ENCODE data around the gene DNAJC1. TPM values are rescaled to one million over a fixed set of nuclear protein-coding genes. Genes with fewer than 3 reads are reported as not detected.
A peak's percentile ranks its signal among the peaks of the same experiment; 100 is the strongest.

Gene DNAJC1
- total RNA-seq, 5 donors from 2014 or later (not counting 1 experiment from before 2014, with no cell fraction given) = 12.8 to 23.1 (median 16.7) TPM

DNA sequence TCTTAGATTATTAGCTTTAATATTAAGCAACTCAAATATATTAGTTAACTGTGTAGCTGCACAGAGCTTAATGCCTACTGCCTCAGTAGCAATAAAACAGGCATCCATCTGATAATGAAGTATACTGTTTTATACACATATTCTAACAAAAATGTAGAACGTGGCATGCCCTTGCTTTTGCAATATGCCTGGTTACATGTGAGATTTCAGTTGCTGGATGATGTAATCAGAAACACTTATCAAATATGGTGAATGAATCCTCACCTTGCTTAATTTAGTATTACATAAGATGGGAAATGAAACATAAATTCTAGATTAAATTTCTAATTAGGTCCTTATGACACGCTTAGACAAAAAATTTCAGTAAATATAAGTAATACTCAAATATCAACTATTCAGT lies 8.0 kb downstream of the DNAJC1 start:
- H3K4me3 ChIP-seq (ENCODE audit: control insufficient read depth in 1 of 2, extremely low read depth in 1 of 2, low read length in 1 of 2) = no peak overlapping the region
- H3K36me3 ChIP-seq (ENCODE audit: control insufficient read depth in 2 of 2, extremely low read depth in 1 of 2, insufficient read depth in 1 of 2, low read length in 1 of 2) = no peaks in the 10 kb centered on the region
- POLR2A ChIA-PET = interaction anchor here in 1 of 2 donors (0.5 kb wide), 1 partner anchor 1297 kb away, joined by 7 read pairs; no protein-coding TSS in a partner anchor
- Mint-ChIP-seq H3K36me3 (no peaks in the 10 kb centered on the region), H3K27ac (no peak overlapping the region), H3K4me3 (no peak overlapping the region), H3K9me3 (no peaks in the 10 kb centered on the region), H3K27me3 (no peaks in the 10 kb centered on the region), H3K4me1 (peaks cover 23 to 33% (median 31%) of the 10 kb centered on the region in 3 donors)
- H3K4me1 ChIP-seq (ENCODE audit: control insufficient read depth in 1 of 2, extremely low read depth in 1 of 2, insufficient read depth in 2 of 2, low read length in 2 of 2) = peaks cover 3 to 4% of the 10 kb centered on the region in 2 experiments
- no peaks in the 10 kb centered on the region for H3K9me3 ChIP-seq
- CTCF ChIA-PET = interaction anchor here (0.6 to 1.0 kb wide), 4 partner anchors 8 to 1166 kb away, joined by 3 to 5 read pairs (median 4); partner anchors contain the start of gene DNAJC1 (in 1 of the 2)
- no peak for DNase-seq
- no peak overlapping the region for H3K27ac ChIP-seq (ENCODE audit: low read length)
- ATAC-seq (replicated peaks in 1 of 4) = no peak
- no CpG with 5 or more reads among the region's 2 CpGs for WGBS (ENCODE audit: insufficient coverage)
- no peaks in the 10 kb centered on the region for H3K27me3 ChIP-seq (replicated peaks in 1 of 2; ENCODE audit: control insufficient read depth in 2 of 2, extremely low read depth in 1 of 2, insufficient read depth in 2 of 2, low read length in 1 of 2)

DNA sequence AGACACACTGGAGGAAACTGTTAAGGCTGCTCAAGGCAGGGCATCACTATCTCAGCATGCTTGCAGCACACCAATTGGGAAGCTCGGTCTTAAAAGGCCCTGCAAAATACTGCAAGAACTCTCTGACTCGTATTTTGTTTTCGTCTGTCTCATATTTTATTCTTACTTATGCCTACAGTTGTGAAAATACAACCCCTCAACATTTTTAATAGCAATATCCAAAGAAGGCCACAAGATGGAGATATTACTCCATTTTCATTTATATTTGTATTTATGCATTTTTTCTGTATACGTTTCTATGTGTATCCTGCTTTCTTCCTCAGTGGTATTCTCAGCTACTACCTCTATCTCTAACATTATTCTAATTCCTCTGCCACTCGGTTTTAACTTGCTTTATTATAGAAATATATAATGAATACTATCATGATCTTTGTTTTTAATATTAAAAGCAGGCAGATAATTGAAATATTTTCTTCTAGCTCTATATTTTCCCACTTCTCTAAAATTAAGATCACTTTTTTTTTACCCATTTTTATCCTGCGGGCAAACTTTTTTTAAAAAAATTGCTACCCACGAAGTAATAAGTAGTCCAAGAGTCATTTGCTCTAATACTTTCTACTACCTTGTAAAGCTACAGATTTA lies 10.0 kb downstream of the DNAJC1 start:
- peaks cover 13 to 26% (median 24%) of the 10 kb centered on the region in 3 donors for H3K4me1 Mint-ChIP-seq
- Histone ChIP-seq H3K36me3 (ENCODE audit: control insufficient read depth in 2 of 2, extremely low read depth in 1 of 2, insufficient read depth in 1 of 2, low read length in 1 of 2) (no peaks in the 10 kb centered on the region), H3K27ac (ENCODE audit: low read length) (no peak overlapping the region), H3K4me3 (ENCODE audit: control insufficient read depth in 1 of 2, extremely low read depth in 1 of 2, low read length in 1 of 2) (no peak overlapping the region), H3K9me3 (no peaks in the 10 kb centered on the region), H3K27me3 (replicated peaks in 1 of 2; ENCODE audit: control insufficient read depth in 2 of 2, extremely low read depth in 1 of 2, insufficient read depth in 2 of 2, low read length in 1 of 2) (no peaks in the 10 kb centered on the region), H3K4me1 (ENCODE audit: control insufficient read depth in 1 of 2, extremely low read depth in 1 of 2, insufficient read depth in 2 of 2, low read length in 2 of 2) (peaks cover 3 to 4% of the 10 kb centered on the region in 2 experiments)
- H3K4me3 Mint-ChIP-seq = no peak overlapping the region
- H3K9me3 Mint-ChIP-seq = no peaks in the 10 kb centered on the region
- ChIA-PET POLR2A (interaction anchor here in 1 of 2 donors (0.5 to 1.4 kb wide), 2 partner anchors 9 to 315 kb away, joined by 4 to 5 read pairs; no protein-coding TSS in a partner anchor), CTCF (interaction anchor here (0.5 to 2.6 kb wide), 51 partner anchors 9 to 1078 kb away, joined by 3 to 44 read pairs (median 4); partner anchors contain the start of genes DNAJC1 (in 2 of the 2) and COMMD3 (in 1 of the 2))
- WGBS (ENCODE audit: insufficient coverage) = no CpG with 5 or more reads among the region's 7 CpGs
- ATAC-seq (replicated peaks in 1 of 4) (peak in 1 of 4 experiments; percentile 57), DNase-seq (peak in 2 of 35 experiments; percentile 14 to 71)
- H3K27ac Mint-ChIP-seq = no peak overlapping the region
- no peaks in the 10 kb centered on the region for H3K36me3 Mint-ChIP-seq
- no peaks in the 10 kb centered on the region for H3K27me3 Mint-ChIP-seq

DNA sequence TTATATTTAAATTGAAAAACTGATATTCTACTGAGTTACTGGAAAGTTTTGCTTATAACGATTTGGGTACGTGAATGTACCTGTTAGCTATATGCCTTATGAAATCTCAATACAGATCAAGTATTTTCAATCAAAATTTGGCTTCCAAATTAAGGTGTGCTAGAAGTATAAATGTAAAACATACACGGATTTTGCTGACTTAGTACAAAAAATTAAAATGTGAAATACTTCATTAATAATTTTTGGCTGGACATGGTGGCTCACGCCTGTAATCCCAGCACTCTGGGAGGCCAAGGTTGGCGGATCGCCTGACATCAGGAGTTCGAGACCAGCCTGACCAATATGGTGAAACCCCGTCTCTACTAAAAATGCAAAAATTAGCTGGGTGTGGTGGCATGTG lies 11.7 kb downstream of the DNAJC1 start:
- Mint-ChIP-seq H3K4me3 (no peak overlapping the region), H3K27ac (no peak overlapping the region), H3K36me3 (no peaks in the 10 kb centered on the region), H3K4me1 (peaks cover 5 to 20% (median 17%) of the 10 kb centered on the region in 3 donors), H3K27me3 (no peaks in the 10 kb centered on the region), H3K9me3 (no peaks in the 10 kb centered on the region)
- POLR2A ChIA-PET = no interaction called here
- CTCF ChIA-PET = interaction anchor here (0.5 to 1.7 kb wide), 19 partner anchors 10 to 1302 kb away, joined by 3 to 10 read pairs (median 3); partner anchors contain the start of gene DNAJC1 (in 1 of the 2)
- Histone ChIP-seq H3K36me3 (ENCODE audit: control insufficient read depth in 2 of 2, extremely low read depth in 1 of 2, insufficient read depth in 1 of 2, low read length in 1 of 2) (no peaks in the 10 kb centered on the region), H3K4me1 (ENCODE audit: control insufficient read depth in 1 of 2, extremely low read depth in 1 of 2, insufficient read depth in 2 of 2, low read length in 2 of 2) (peaks cover 3 to 4% of the 10 kb centered on the region in 2 experiments), H3K27ac (ENCODE audit: low read length) (no peak overlapping the region), H3K4me3 (ENCODE audit: control insufficient read depth in 1 of 2, extremely low read depth in 1 of 2, low read length in 1 of 2) (no peak overlapping the region), H3K9me3 (no peaks in the 10 kb centered on the region), H3K27me3 (replicated peaks in 1 of 2; ENCODE audit: control insufficient read depth in 2 of 2, extremely low read depth in 1 of 2, insufficient read depth in 2 of 2, low read length in 1 of 2) (no peaks in the 10 kb centered on the region)
- no peak for ATAC-seq (replicated peaks in 1 of 4)
- 90% methylated on average over 4 of the region's 8 CpGs for WGBS (ENCODE audit: insufficient coverage)
- DNase-seq = no peak

DNA sequence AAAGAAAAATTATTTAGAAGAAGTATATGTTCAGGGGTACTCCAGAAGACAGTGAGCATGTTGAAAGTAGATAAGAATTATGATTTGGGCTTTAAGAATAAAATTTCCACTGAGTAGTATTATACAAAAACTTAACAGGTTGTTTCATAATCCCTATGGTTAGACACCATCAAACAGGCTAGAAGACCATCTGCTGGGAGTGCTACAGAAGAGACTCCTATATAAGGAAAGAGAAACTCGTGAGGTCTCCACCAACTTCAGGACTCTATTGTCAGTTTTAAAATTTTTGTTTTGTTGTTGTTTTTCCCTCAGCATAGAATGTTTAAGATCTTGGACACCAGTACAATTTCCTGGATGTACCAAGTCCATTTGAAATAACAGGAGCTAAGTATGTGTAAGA lies 13.1 kb downstream of the DNAJC1 start:
- H3K4me1 ChIP-seq (ENCODE audit: control insufficient read depth in 1 of 2, extremely low read depth in 1 of 2, insufficient read depth in 2 of 2, low read length in 2 of 2) = peaks cover 3 to 4% of the 10 kb centered on the region in 2 experiments
- Mint-ChIP-seq H3K36me3 (peaks cover 4% of the 10 kb centered on the region), H3K27ac (no peak overlapping the region), H3K4me3 (no peak overlapping the region), H3K9me3 (peaks cover 0 to 4% (median 3%) of the 10 kb centered on the region in 3 donors), H3K4me1 (peaks cover 5 to 14% (median 12%) of the 10 kb centered on the region in 3 donors), H3K27me3 (no peaks in the 10 kb centered on the region)
- H3K36me3 ChIP-seq (ENCODE audit: control insufficient read depth in 2 of 2, extremely low read depth in 1 of 2, insufficient read depth in 1 of 2, low read length in 1 of 2) = no peaks in the 10 kb centered on the region
- ChIA-PET POLR2A (interaction anchor here (0.5 to 0.9 kb wide), 3 partner anchors 13 to 30 kb away, joined by 3 to 5 read pairs (median 4); partner anchors contain the start of gene DNAJC1 (in 1 of the 2)), CTCF (interaction anchor here (0.6 to 1.7 kb wide), 11 partner anchors 8 to 1086 kb away, joined by 3 to 10 read pairs (median 5); no protein-coding TSS in a partner anchor)
- no peak overlapping the region for H3K27ac ChIP-seq (ENCODE audit: low read length)
- H3K27me3 ChIP-seq (replicated peaks in 1 of 2; ENCODE audit: control insufficient read depth in 2 of 2, extremely low read depth in 1 of 2, insufficient read depth in 2 of 2, low read length in 1 of 2) = no peaks in the 10 kb centered on the region
- no CpG with 5 or more reads among the region's 1 CpG for WGBS (ENCODE audit: insufficient coverage)
- ATAC-seq (replicated peaks in 1 of 4) (no peak), DNase-seq (no peak)
- H3K4me3 ChIP-seq (ENCODE audit: control insufficient read depth in 1 of 2, extremely low read depth in 1 of 2, low read length in 1 of 2) = no peak overlapping the region
- no peaks in the 10 kb centered on the region for H3K9me3 ChIP-seq

DNA sequence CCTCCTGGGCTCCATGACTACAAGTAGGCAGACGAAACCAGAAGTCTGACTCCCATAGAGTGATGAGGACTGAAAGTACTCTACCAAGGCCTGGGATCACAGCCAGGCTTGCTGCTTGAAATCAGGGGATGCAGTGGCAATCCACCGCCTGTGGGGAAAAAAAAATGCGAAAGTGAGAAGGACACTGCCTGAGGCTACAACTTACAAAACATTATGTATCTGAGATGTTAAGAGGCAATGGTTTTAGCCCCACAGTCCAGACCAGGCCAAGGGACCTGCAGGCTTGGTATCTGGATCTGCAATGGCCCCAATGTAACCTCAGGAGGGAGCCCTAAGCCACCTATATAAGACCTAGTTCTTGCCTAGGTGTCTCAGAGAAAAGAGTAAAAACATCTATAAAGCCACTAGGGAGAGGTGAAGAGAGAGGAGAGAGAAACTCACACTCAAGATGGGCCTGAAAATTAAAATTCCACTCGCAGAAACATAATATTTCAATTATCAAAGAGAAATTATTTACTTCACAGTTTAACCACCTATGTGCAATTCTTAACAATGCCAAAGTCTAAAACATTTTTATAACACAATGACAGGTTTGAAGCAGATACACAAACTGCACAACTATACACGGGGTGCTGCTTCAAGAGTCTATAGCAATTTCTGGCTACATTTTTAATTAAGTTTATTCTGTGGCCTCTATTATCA lies 13.9 kb downstream of the DNAJC1 start:
- POLR2A ChIA-PET = interaction anchor here in 1 of 2 donors (0.6 kb wide), 1 partner anchor 272 kb away, joined by 7 read pairs; no protein-coding TSS in a partner anchor
- peaks cover 4% of the 10 kb centered on the region for H3K36me3 Mint-ChIP-seq
- Histone ChIP-seq H3K27me3 (replicated peaks in 1 of 2; ENCODE audit: control insufficient read depth in 2 of 2, extremely low read depth in 1 of 2, insufficient read depth in 2 of 2, low read length in 1 of 2) (no peaks in the 10 kb centered on the region), H3K27ac (ENCODE audit: low read length) (no peak overlapping the region), H3K4me3 (ENCODE audit: control insufficient read depth in 1 of 2, extremely low read depth in 1 of 2, low read length in 1 of 2) (no peak overlapping the region), H3K9me3 (no peaks in the 10 kb centered on the region), H3K36me3 (ENCODE audit: control insufficient read depth in 2 of 2, extremely low read depth in 1 of 2, insufficient read depth in 1 of 2, low read length in 1 of 2) (no peaks in the 10 kb centered on the region), H3K4me1 (ENCODE audit: control insufficient read depth in 1 of 2, extremely low read depth in 1 of 2, insufficient read depth in 2 of 2, low read length in 2 of 2) (peaks cover 3 to 4% of the 10 kb centered on the region in 2 experiments)
- H3K4me3 Mint-ChIP-seq = no peak overlapping the region
- WGBS (ENCODE audit: insufficient coverage) = no CpG with 5 or more reads among the region's 5 CpGs
- DNase-seq (peak in 21 of 35 experiments; percentile 5 to 61 (median 19)), ATAC-seq (replicated peaks in 1 of 4) (peak; percentile 75 to 92 (median 78))
- H3K9me3 Mint-ChIP-seq = peaks cover 0 to 4% (median 3%) of the 10 kb centered on the region in 3 donors
- peaks cover 5 to 12% (median 10%) of the 10 kb centered on the region in 3 donors for H3K4me1 Mint-ChIP-seq
- CTCF ChIA-PET = interaction anchor here in 1 of 2 donors (0.6 to 1.3 kb wide), 2 partner anchors 12 to 475 kb away, joined by 3 to 4 read pairs; no protein-coding TSS in a partner anchor
- no peak overlapping the region for H3K27ac Mint-ChIP-seq
- H3K27me3 Mint-ChIP-seq = no peaks in the 10 kb centered on the region

DNA sequence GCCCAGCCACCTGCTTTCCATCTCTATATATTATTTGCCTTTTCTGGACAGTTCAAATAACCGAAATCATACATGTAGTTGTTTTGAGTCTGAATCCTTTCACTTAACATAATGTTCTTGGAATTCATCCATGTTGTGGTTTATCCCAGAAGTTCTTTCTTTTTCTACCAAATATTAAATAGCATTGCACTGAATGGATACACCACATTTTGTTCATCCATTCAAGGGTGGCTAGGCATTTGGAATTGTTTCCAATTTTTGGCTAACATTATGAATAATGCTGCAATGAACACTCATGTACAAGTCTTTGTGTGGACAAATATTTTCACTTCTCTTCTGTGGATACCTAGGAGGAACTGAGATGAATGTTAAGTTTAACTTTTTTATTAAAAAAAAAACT lies 18.0 kb downstream of the DNAJC1 start:
- DNase-seq (no peak), ATAC-seq (replicated peaks in 1 of 4) (no peak)
- no peak overlapping the region for H3K27ac ChIP-seq (ENCODE audit: low read length)
- no CpG with 5 or more reads among the region's 1 CpG for WGBS (ENCODE audit: insufficient coverage)
- H3K36me3 ChIP-seq (ENCODE audit: control insufficient read depth in 2 of 2, extremely low read depth in 1 of 2, insufficient read depth in 1 of 2, low read length in 1 of 2) = no peaks in the 10 kb centered on the region
- Mint-ChIP-seq H3K4me3 (no peak overlapping the region), H3K27me3 (no peaks in the 10 kb centered on the region), H3K9me3 (peaks cover 0 to 4% (median 3%) of the 10 kb centered on the region in 3 donors), H3K36me3 (peaks cover 8% of the 10 kb centered on the region), H3K27ac (no peak overlapping the region), H3K4me1 (peaks cover 5 to 14% (median 10%) of the 10 kb centered on the region in 3 donors)
- H3K4me1 ChIP-seq (ENCODE audit: control insufficient read depth in 1 of 2, extremely low read depth in 1 of 2, insufficient read depth in 2 of 2, low read length in 2 of 2) = no peaks in the 10 kb centered on the region
- no peaks in the 10 kb centered on the region for H3K27me3 ChIP-seq (replicated peaks in 1 of 2; ENCODE audit: control insufficient read depth in 2 of 2, extremely low read depth in 1 of 2, insufficient read depth in 2 of 2, low read length in 1 of 2)
- H3K9me3 ChIP-seq = no peaks in the 10 kb centered on the region
- H3K4me3 ChIP-seq (ENCODE audit: control insufficient read depth in 1 of 2, extremely low read depth in 1 of 2, low read length in 1 of 2) = no peak overlapping the region
- CTCF ChIA-PET = no interaction called here
- POLR2A ChIA-PET = interaction anchor here in 1 of 2 donors (0.7 kb wide), 1 partner anchor 94 kb away, joined by 11 read pairs; no protein-coding TSS in a partner anchor

All from T-cell (primary cell).